ENCODE results near the gene KLF13.

Gene KLF13

GRCh38 chr15:31375772-31376171 lies 49.1 kb downstream of the KLF13 start:
- no peak for TF ChIP-seq GABPA (IDR thresholded peaks at IDR 0.05; ENCODE audit: low read depth)
- no peak for TF ChIP-seq POLR2AphosphoS5 (IDR thresholded peaks at IDR 0.05; ENCODE audit: low read depth)
- TF ChIP-seq CTCF (IDR thresholded peaks at IDR 0.05; ENCODE audit: insufficient read depth, low read length) = no peak
- no peak for TF ChIP-seq SPI1 (IDR thresholded peaks at IDR 0.05; ENCODE audit: borderline replicate concordance, low read depth)
- no peak for TF ChIP-seq REST (IDR thresholded peaks at IDR 0.05; ENCODE audit: insufficient replicate concordance, low read depth)
- Histone ChIP-seq H3K27ac (replicated peaks) (no peak overlapping the region), H3K27me3 (ENCODE audit: insufficient read depth, poor library complexity, severe bottlenecking) (no peaks in the 10 kb centered on the region), H3K4me3 (replicated peaks; ENCODE audit: insufficient read depth, low read length) (no peak overlapping the region)
- no peak for DNase-seq (ENCODE audit: low read depth in 1 of 2, low spot score in 1 of 2)

GRCh38 chr15:31376511-31376910 lies 49.9 kb downstream of the KLF13 start:
- H3K27me3 ChIP-seq (ENCODE audit: insufficient read depth, poor library complexity, severe bottlenecking) = no peaks in the 10 kb centered on the region
- TF ChIP-seq CTCF (IDR thresholded peaks at IDR 0.05; ENCODE audit: insufficient read depth, low read length) (no peak), REST (IDR thresholded peaks at IDR 0.05; ENCODE audit: insufficient replicate concordance, low read depth) (no peak), POLR2AphosphoS5 (IDR thresholded peaks at IDR 0.05; ENCODE audit: low read depth) (no peak), GABPA (IDR thresholded peaks at IDR 0.05; ENCODE audit: low read depth) (no peak), SPI1 (IDR thresholded peaks at IDR 0.05; ENCODE audit: borderline replicate concordance, low read depth) (no peak)
- H3K27ac ChIP-seq (replicated peaks) = no peak overlapping the region
- no peak for DNase-seq (ENCODE audit: low read depth in 1 of 2, low spot score in 1 of 2)
- no peak overlapping the region for H3K4me3 ChIP-seq (replicated peaks; ENCODE audit: insufficient read depth, low read length)

- H3K27me3 ChIP-seq (ENCODE audit: insufficient read depth, poor library complexity, severe bottlenecking) = no peaks in the 10 kb centered on the region
- TF ChIP-seq POLR2AphosphoS5 (IDR thresholded peaks at IDR 0.05; ENCODE audit: low read depth) = no peak
- TF ChIP-seq SPI1 (IDR thresholded peaks at IDR 0.05; ENCODE audit: borderline replicate concordance, low read depth) = no peak
- no peak for TF ChIP-seq GABPA (IDR thresholded peaks at IDR 0.05; ENCODE audit: low read depth)
- no peak for TF ChIP-seq CTCF (IDR thresholded peaks at IDR 0.05; ENCODE audit: insufficient read depth, low read length)
- no peak for TF ChIP-seq REST (IDR thresholded peaks at IDR 0.05; ENCODE audit: insufficient replicate concordance, low read depth)
- no peak overlapping the region for H3K4me3 ChIP-seq (replicated peaks; ENCODE audit: insufficient read depth, low read length)
- DNase-seq (ENCODE audit: low read depth in 1 of 2, low spot score in 1 of 2) = no peak
- H3K27ac ChIP-seq (replicated peaks) = no peak overlapping the region
These were observed 50.4 kb downstream of the KLF13 start for GRCh38 chr15:31377030-31377429.

Data from HL-60 (cell line).